OCI-M1 (cell line): ENCODE data around the gene RSL1D1.
"Not testable (repeated sequence)": the region's sequence is repeated elsewhere in the genome, so short reads cannot be mapped to it uniquely, and the experiment has no call there.

ENCODE experiments used
- DNase-seq: peaks from one replicate; lab custom pipeline; 2025; lab: John Stamatoyannopoulos, UW

The RSL1D1 gene

DNA sequence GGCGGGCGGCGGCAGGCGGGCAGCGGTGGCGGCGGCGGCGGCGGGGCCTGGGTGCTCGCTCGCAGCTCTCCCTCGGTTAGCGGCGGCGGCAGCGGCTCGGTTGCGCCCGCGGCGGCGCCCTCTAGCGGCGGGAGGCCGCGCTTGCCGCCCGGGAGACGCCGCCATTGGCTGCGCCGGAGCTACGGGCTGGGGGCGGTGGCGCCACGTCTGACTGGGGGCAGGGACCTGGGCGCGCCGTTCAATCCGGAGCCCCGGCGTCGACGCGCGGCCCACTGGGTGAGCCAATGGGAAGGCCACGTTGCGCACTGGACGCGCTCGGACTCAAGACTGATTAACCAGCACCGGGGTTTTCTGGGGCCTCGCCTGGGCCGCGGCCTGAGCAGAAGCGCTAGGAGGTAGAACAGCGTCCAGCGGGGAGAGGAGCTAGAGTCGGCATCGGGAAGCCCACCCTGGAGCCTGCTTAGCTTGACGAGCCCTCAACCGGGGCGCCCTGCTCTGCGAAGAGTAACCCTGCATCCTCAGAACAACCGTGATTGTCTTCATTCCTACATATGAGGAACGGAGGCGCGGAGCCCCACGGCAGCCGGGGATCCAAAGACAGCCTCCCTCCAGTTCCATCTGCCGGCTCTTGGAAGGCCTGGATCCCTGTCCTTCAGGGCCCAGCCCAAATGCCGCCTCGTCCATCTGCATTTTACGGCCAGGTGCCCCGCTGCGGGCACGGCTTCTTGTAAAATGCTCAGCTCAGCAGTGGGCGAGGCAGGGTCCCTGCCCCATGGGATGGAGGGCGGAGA lies 54.0 kb downstream of the RSL1D1 start, which contains the start of gene ZC3H7A:
Gene ZC3H7A, minus strand, starts transcription at position 93 of the 791 bp plus-strand sequence. CDS start 14,904 bp downstream, outside the sequence.
- DNase-seq: peak; percentile 98

DNA sequence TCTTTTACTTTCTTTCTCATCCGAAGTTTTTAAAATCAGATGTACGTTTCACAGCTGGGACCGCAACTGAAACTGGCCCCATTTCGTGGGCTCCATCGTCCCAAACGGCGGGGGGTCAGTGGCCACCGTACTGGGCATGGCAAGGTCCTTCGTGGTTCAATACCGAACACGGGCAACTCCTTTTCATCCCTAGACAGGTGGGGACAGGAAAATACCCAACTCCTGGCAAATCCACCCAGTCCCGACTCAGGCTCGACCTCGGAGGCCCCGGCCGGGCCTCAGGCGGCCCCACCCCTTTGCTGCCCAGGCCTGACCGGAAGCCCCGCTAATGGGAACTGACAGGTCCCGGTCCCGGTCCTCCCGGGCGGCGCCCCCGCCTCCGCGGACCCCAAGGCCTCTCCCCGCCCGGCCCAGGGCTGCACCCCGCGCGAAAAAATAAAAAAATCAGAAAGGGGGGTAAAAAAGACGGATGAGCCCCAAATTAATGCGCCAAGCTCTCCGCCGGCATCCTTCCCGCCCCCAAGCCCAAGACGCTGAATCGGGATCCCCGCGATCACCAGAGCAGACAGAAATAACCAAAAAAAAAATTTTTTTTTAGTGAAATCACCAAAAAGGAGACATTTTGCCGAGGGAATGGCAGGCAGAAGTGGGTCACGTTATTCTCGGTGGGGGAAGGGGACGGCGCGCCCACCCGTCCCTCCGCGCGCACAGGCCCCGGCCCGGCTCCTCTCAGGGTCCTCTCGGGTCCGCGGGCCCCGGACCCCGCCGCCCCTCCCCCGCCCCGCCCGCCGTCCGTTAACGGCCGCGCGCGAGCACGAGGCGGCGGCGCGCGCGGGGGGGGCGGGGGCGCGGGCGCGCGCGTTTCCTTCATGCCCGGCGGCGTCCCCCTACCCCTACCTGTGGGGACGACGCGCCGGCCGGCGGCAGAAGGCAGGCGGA lies 54.8 kb downstream of the RSL1D1 start:
- DNase-seq: peak; percentile 59

DNA sequence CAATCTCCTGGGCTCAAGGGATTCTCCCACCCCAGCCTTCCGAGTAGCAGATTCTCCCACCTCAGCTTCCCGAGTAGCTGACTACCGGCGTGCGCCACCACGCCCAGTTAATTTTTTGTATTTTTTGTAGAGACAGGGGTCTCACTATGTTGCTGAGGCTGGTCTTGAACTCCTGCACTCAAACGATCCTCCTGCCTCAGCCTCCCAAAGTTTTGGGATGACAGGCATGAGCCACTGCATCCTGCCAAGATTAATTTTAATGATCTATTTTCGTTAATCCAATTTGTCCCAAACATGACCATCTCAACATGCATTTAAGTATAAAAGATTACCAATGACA lies 55.5 kb downstream of the RSL1D1 start:
- no peak for DNase-seq

DNA sequence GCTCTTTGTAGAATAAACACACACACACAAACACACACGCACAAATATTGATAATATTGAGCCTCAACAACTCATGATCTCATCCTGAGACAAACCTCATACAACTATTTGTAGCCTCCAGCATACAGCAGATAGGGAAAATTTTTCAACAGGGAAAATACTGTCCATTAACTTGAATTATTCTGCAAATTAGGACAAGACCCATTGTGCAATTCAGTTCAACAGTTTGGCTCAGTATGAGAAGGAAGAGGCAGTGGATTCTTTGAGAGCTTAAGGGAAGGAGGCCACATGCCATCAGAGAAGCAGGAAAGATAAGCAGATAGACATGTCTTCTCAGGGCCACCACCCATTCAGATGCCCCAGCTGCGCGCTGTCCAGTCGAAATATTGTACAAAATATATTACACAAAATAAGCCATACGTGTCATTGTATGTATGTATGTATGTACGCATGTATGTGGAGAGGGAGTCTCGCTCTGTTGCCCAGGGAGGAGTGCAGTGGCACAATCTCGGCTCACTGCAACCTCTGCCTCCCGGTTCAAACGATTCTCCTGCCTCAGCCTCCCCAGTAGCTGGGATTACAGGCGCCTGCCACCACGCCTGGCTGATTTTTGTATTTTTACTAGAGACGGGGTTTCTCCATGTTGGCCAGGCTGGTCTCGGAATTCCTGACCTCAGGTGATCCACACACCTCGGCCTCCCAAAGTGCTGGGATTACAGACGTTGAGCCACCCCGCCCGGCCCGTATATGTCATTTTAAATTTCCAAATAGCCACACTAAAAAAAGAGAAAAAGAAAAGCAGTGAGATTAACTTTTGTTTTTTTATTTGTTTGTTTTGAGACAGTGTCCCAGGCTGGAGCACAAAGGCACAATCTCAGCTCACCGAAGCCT lies 56.1 kb downstream of the RSL1D1 start:
- no peak for DNase-seq

DNA sequence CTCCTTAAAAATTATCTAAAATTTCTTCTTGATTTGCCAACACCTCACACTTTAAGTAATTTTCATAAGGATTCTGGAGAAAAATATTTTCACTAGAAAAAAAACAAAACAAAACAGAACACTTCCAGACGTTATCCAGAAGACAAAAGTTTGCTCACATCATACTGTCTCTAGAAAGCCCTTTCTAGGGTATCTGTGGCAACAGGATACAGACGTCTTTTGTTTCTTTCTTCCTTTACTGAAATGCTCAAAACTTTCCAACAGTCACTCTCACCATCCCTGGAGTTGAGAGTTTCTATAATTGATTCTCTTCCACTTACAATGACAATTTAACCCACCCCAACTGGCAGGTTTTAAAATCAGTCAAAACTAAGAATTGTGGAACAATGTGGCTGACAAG lies 56.9 kb downstream of the RSL1D1 start:
- no peak for DNase-seq

DNA sequence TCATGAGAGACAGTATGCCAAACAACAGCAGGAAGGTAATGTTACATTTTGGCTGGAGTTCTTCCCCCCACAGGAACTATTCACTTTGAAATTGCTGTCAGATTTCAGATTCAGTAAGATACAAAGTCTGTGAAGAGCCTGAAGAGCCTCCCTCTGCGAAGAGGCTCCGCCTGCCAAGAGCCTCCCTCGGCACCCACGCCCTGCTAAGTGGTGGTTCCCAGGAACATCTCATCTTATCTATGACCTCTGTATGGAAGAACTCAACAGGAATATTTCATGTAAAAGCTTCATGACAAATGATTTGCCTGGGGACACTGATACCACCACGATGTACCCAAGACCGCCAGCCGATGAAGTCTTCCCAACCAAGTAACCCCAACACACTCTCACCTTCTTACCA lies 57.5 kb downstream of the RSL1D1 start:
- DNase-seq: no peak

DNA sequence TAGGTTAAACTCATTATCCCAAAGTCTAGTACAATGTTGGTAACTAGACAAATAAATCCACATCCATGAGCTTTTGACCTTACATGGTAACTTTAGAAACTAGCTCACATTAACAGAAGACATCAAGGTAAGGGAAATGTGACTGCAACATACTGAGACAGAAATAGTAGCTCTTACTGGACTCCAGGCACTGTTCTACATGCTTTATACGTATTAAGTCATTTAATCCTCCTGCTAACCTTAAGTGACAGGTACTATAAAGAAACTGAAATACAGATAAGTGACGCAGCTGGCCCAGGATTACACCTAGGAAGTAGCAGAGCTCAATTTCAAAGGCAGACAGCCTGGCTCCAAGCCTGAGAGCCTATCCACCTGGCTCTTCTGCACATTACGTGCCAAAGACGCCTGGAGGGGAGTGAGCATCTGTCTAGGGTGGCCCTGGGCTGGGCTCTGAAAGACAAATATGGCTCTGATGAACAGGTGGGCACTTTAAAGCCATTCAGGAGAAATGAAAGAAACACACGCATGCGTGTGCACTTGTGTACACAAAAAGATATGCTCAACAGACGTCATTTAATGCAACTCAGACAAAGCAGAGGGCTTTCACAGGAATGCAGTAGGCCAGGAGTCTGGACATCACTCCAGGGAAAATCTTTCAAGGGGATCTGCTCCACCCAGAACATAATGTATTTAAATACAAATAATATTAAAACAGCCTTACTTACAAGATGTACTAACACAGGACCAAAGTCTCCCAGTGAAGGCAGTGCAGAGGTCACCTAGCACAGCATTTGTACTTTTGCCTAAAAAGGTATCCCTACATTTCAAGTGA lies 58.7 kb downstream of the RSL1D1 start:
- DNase-seq: no peak

DNA sequence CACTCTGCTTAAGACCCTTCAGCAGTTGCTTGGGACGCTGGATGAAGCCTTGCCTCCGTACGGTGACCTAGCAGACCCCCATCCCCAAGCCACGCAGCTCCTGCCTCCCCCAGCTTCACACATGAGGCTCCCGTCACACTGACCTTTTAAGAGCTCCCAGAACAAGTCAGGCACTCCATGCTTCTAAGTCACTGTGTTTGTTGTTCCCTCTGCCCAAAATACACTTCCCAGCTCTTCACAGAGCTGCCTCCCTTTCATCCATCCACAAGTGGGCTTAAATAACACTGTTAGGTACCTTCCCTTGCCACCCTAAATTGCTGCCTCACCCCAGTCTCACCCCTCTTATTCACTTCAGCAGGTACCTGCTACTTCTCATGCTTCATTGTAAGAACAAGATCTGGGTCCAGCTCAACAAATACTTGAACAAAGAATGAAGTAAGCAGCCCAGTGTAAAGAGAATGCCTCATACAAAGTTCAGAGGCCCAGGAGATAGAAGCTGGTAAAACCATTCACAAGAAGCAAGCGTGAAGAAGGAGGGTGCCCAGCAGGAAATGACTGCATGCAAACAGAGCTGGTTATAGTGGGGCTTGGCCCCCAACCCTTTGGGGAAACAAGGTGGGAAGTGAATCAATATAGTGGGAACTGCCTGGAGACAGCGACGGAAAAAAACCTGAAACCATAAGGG lies 60.1 kb downstream of the RSL1D1 start:
- no peak for DNase-seq

DNA sequence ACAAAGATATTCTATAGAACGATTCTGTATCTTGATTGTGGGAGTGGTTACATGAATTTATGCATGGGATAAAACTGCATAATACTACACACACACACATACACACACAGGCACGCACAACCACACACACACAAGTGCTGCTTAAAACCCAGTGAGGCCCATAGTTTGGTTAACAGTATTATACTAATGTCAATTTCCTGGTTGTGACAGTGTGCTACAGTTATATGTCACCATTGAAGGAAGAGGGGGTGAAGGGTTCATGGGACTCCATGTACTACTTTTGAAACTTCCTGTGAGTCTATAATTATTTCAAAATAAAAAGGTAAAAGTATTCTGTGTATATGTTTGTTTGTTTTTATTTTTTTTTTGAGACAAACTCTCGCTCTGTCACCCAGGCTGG lies 62.4 kb downstream of the RSL1D1 start:
- no peak for DNase-seq

DNA sequence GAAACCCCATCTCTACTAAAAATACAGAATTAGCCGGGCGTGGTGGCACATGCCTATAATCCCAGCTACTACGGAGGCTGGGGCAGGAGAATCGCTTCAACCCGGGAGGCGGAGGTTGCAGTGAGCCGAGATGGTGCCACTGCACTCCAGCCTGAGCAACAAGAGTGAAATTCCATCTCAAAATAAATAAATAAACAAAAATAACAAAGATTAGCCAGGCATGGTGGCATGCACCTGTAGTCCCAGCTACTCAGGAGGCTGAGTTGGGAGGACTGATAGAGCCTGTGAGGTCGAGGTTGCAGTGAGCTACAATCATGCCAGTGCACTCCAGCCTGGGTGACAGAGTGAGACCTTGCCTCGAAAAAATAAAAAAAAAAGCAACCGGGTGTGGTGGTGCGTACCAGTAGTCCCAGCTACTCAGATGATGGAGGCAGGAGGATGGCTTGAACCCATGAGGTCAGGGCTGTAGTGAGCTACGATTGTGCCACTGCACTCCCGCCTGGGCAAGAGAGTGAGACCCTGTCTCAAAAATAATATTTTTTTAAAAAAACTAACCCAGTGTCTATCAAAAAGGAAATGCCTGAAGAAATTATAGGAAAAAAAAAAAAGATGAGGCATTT lies 66.3 kb downstream of the RSL1D1 start:
- DNase-seq: not testable (repeated sequence)

DNA sequence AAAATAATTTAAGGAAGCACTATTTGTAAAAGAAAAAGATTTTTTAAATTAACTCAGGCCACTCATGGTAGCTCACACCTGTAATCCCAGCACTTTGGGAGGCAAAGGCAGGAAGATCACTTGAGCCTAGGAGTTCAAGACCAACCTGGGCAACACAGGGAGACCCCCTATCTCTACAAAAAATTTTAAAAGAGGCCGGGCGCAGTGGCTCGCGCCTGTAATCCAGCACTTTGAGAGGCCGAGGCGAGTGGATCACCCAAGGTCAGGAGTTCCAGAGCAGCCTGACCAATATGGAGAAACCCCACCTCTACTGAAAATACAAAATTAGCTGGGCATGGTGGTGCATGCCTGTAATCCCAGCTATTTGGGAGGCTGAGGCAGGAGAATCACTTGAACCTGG lies 67.0 kb downstream of the RSL1D1 start:
- DNase-seq: not testable (repeated sequence)

DNA sequence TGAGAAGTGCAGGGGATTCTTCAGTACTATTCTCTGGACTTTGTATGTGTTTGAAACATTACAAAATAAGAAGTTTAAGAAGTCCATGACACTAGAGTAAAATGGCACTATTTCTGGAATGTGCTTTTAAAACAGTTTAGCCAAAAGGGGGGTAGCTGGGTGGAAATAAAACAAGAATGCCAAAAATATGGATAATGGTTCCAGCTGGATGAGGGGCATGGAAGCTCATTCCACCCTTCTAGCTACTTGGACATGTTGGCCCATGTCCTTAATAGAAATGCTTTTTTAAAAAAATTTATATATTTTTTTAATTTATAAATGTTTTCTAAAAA lies 67.3 kb downstream of the RSL1D1 start:
- DNase-seq: no peak
